ENCODE results near the gene GSK3B.

The GSK3B gene

DNA sequence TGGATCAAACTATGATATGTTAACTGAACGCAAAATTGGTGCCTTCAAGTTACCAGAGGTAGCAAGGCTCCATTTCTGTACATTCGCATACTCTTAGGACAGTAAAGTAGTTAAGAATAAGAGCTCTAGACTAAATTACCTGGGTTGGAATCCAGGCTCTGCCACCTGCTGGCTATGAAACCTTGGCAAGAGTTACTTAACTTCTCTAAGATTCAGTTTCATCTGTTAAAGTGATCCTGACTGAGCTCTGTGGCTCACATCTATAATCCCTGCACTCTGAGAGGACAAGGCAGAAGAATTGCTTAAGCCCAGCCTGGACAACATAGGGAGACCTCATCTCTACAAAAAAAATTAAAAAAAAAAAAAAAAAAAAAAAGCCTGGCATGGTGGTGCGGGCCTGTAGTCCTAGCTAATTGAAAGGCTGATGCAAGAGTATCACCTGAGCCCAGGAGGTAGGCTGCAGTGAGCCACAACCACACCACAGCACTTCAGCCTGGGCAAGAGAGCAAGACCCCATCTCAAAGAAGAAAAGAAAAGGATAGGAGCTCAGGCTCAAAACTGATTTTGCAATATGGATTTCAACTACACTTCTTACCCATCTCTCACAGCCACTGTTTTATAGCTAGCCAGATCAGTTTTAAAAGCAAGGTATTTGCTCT lies 21.3 kb downstream of the GSK3B start:
- no peak overlapping the region for H3K4me3 ChIP-seq (ENCODE audit: low read depth, low read length)
- DNase-seq (ENCODE audit: low read depth), result no peak
- TF ChIP-seq, protein P1, sequence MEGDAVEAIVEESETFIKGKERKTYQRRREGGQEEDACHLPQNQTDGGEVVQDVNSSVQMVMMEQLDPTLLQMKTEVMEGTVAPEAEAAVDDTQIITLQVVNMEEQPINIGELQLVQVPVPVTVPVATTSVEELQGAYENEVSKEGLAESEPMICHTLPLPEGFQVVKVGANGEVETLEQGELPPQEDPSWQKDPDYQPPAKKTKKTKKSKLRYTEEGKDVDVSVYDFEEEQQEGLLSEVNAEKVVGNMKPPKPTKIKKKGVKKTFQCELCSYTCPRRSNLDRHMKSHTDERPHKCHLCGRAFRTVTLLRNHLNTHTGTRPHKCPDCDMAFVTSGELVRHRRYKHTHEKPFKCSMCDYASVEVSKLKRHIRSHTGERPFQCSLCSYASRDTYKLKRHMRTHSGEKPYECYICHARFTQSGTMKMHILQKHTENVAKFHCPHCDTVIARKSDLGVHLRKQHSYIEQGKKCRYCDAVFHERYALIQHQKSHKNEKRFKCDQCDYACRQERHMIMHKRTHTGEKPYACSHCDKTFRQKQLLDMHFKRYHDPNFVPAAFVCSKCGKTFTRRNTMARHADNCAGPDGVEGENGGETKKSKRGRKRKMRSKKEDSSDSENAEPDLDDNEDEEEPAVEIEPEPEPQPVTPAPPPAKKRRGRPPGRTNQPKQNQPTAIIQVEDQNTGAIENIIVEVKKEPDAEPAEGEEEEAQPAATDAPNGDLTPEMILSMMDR (conservative IDR thresholded peaks at IDR 0.05; ENCODE audit: low read depth, low read length), result peak; percentile 39

DNA sequence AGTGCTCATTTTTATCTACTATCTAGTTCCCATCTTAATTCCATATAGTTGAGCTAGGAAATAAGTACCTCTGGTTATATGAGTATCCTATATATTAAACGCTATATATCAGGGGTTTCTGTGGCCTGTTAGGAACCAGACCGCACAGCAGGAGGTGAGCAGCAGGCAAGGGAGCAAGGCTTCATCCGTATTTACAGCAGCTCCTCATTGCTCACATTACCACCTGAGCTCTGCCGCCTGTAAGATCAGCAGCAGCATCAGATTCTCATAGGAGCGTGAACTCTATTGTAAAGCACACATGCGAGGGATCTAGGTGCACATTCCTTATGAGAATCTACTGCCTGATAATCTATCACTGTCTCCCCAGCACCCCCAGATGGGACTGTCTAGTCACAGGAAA lies 23.0 kb downstream of the GSK3B start:
- TF ChIP-seq, protein P1 (conservative IDR thresholded peaks at IDR 0.05; ENCODE audit: low read depth, low read length), result no peak
- no peak for DNase-seq (ENCODE audit: low read depth)
- no peak overlapping the region for H3K4me3 ChIP-seq (ENCODE audit: low read depth, low read length)

DNA sequence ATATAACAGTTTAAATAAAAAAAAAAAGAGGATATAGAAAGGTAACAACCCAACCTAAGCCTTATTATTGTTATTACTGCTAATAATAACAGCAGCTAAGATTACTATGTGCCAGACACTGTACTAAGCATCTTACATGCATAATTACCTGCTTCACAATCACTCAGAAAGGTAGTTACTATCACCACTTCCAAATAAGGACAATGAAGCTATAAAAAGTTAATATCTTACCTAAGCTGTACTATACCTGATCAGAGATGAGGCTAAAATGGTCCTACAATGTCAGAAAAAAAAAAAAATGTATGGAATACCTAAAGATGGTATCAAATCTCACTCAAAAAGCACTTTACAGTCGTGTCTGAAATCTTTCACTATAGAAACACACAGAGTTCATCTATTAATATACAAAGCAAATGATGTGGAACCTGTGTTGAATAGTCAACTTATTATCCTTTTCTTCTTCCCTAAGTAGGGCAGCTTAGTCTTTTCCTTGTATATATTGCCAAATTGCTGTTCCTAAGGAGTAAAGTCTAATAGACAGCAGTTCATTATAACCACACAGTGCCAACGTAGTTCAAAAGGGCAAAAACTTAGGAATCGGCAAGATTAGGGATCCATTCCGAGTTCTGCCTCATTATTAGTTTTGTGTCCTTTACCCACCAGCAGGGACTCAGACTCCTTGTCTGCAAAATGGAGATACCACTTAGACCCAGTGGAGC lies 23.8 kb downstream of the GSK3B start:
- DNase-seq (ENCODE audit: low read depth), result no peak
- TF ChIP-seq, protein P1 (conservative IDR thresholded peaks at IDR 0.05; ENCODE audit: low read depth, low read length), result no peak
- no peak overlapping the region for H3K4me3 ChIP-seq (ENCODE audit: low read depth, low read length)

DNA sequence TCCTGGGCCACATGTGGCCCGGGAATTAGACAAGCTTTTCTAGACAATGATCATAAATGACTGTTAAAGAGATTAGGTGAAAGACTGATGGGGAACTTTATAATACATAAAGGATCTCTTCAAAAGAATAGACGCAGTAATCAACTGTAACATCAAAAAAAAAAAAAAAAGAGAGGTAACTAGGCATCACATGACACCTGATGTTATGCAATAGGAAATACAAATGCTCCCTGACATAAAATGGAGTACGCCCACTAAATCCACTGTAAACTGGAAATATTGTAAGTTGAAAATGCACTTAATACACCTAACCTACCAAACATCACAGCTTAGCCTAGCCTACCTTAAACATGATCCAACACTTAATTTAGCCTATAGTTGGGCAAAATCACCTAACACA lies 27.2 kb downstream of the GSK3B start:
- H3K4me3 ChIP-seq (ENCODE audit: low read depth, low read length), result no peak overlapping the region
- DNase-seq (ENCODE audit: low read depth), result no peak
- TF ChIP-seq, protein P1 (conservative IDR thresholded peaks at IDR 0.05; ENCODE audit: low read depth, low read length), result no peak

DNA sequence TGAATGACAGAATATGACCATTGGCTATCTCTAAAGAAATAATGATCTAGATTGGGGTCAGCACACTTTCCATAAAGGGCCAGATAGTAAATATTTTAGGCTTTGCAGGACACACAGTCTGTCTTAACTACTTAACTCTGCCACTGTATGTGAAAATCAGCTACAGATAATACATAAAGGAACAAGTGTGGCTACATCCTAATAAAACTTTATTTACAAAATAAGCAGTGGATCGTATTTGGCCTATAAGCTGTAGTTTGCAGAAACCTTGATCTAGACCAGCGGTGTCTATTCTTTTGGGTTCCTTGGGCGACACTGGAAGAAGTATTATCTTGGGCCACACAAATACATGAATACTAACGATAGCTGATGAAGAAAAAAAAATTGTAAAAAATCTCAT lies 27.6 kb downstream of the GSK3B start:
- TF ChIP-seq, protein P1 (conservative IDR thresholded peaks at IDR 0.05; ENCODE audit: low read depth, low read length), result no peak
- H3K4me3 ChIP-seq (ENCODE audit: low read depth, low read length), result no peak overlapping the region
- DNase-seq (ENCODE audit: low read depth), result no peak

DNA sequence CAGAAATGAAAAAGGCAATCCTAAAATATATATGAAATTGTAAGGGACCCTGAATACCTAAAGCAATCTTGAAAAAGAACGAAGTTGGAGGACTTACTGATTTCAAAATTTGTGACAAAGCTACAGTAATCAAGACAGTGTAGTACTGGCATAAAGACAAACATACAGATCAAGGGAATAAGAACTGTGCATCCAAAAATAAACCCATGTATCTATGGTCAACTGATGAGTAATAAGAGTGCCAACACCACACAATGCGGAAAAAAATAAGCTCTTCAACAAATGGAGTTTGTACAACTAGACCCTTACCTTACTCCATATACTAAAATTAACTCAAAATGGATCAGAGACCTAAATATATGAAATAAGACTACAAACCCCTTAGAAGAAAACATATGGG lies 29.6 kb downstream of the GSK3B start:
- DNase-seq (ENCODE audit: low read depth), result no peak
- TF ChIP-seq, protein P1 (conservative IDR thresholded peaks at IDR 0.05; ENCODE audit: low read depth, low read length), result no peak
- H3K4me3 ChIP-seq (ENCODE audit: low read depth, low read length), result no peak overlapping the region

DNA sequence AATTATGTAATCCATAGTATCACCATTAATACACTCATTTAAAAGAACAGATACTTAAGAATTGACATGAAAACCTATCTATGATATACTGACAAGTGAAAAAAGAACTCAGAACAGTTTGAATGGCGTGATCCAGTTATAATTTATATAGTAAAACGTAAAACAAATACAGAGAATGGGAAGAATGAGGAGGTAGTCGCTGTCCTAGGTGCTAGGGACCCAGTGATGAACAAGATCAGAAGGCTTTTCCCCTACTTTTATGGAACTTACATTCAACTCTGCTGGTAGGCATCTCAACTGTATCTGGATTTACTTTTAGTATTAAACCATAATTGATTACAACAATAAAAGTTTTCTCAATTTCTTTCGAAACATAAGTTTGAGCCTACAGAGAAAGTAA lies 31.8 kb downstream of the GSK3B start:
- DNase-seq (ENCODE audit: low read depth), result peak; percentile 22
- no peak overlapping the region for H3K4me3 ChIP-seq (ENCODE audit: low read depth, low read length)
- TF ChIP-seq, protein P1 (conservative IDR thresholded peaks at IDR 0.05; ENCODE audit: low read depth, low read length), result no peak

Data from choroid plexus epithelial cell (primary cell).